Stimulated activated CD4-positive, alpha-beta T cell treated with anti-CD3 and anti-CD28 coated beads, Interleukin-15, amount 100 ng/mL, for 48 hours (primary cell): Measurements from ENCODE around the gene NXPH2.
"Not testable (repeated sequence)": the region's sequence is repeated elsewhere in the genome, so short reads cannot be mapped to it uniquely, and the experiment has no call there.

ENCODE experiments used
- DNase-seq, 2 donors: peaks; one replicate each; pipeline ENCODE4 v3.0.0-alpha.2; 2020; ENCODE audit warnings: low read depth in 2 of 2

Gene NXPH2

DNA sequence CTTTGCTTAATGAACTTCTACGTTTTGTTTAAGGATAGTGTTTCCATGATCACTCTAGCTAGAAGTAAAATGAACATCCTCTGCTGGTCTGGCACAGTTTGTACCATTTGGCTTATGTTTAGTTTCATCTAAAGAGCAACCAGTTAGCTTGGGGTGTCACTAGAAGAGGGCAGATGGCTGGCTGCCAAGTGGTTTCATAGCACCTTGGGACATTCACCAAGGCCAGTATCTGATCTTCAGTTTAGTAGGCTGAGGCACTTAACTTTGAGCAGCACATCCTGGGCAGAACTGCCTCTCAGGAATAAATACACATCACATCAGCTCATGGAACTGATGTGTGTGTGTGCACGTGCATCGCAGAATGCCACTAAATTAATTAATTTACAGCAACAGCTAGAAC lies 68.4 kb downstream of the NXPH2 start:
- DNase-seq = no peak

DNA sequence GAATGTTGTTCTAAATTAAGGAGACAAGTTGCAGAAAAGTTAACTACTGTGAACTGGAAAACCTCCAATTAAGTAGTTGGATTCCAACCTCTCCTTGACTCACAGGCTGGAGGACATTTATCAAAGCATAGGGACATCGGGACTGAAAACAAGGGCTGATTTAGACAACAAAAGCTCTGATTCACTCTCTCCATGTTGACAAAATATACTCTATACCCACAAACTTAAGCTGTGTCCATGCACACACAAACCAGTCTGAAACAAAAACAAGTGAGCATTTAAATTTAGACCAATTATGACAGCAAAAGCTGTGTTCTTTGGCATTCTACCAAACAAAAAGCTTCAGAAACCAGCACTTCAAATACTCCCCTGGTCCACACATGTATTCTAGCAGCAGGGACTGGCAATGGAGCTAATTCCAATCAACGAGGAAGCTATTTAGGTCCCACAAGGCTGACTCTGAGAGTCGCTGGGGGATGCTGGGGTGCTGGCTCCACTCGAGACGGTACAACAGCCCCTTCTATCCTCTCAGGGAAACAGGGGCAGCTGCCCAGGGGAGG lies 71.4 kb downstream of the NXPH2 start:
- no peak for DNase-seq

DNA sequence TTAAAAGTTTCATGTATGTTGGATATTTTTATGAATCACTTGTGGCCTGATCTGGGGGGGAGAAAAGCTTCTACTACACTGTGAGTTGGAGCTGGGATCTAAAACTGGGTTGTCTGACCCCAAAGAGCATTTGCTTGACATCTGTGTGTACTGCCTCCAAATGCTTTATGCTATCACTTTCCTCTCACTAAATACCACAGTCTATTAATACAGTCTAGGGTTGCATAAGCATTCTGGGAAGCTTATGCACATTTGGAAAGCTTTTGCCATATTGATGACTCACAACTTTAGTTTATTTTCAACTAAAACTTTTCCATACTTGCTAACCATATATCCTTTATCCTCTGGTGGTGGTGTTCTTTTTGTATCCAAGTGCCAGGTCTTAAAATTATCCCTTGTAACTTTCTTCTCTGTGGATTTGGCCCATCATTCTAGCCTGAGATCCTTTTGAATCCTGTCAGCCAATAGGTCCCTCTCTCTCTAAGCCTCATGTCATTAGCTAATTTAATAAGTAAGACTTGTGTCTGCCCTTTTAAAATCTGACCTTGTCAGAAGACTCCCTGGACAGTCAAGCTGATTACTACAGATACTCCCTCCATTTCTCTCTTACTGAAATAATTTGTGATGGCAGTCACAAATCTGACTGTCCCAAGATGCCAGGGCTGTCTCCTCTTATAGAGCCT lies 72.7 kb downstream of the NXPH2 start:
- no peak for DNase-seq

DNA sequence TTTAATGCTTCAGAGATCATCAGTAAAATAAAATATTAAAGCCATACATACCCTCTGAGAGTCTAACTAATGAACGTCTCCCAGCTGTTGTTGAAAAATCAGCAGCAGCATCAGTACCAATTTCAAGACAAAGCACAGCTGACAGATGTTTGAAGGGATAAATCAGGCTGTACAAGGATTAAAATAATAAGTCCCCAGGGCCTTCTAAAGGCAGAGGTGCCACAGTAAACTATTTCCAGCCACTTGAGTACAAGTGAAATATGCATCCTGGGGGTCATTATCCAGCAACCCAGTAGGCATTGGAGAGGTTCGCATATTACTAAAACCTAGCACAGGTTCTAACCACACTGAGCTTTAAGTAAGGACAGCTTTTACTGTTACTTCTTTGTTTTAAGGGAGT lies 76.9 kb downstream of the NXPH2 start:
- DNase-seq = no peak

DNA sequence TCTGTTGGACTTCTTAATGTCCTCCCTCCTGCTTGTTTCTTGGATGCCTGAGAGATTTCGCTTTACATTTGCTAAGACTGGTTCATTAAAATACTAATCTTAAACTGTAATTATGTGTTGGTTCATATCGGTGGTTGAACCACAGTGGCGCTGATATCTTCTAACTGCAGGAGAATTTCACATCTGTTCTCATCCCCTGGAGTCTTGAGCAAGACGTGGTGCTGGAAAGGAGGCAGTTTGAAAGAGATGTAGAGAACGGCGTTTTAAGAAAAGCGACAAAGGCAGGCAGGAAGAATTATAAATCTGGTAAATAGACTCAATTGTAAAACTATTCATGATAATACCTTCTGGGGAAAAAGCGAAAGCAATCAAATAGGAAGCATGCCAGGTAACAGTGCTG lies 79.5 kb downstream of the NXPH2 start:
- DNase-seq = no peak

DNA sequence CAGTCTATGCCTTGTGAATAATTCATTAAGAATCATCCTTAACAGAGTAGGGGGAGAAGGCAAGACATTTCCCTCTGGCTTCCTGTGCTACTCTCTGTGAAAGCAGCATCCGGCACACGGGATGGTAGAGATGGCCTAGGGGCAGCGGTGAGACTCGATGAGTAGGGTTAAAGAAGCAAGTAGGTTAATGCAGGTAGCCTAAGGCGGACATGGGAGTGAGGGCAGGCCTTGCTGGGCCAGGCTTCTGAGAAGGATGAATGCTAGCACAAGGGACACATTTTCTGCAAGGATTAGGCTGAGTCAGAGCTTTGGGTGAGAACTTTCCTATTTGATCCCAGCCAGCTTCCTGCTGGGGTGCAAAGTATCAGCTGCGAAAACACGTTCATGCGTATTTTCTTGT lies 80.8 kb downstream of the NXPH2 start:
- DNase-seq = no peak

DNA sequence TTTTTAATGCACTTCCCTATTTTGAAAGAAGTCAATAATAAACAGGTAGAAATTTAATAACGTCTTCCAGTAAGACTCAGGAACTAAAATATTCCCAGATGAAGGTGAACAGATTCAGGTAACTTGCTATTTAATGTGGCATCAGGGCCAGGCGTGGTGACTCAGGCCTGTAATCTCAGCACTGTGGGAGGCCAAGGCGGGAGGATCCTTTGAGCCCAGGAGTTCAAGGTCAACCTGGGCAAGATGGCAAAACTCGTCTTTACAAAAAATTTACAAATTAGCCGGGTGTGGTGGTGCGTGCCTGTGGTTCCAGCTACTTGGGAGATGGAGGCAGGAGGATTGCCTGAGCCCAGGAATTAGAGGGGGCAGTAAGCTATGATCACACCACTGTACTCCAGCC lies 81.8 kb downstream of the NXPH2 start:
- DNase-seq = no peak

DNA sequence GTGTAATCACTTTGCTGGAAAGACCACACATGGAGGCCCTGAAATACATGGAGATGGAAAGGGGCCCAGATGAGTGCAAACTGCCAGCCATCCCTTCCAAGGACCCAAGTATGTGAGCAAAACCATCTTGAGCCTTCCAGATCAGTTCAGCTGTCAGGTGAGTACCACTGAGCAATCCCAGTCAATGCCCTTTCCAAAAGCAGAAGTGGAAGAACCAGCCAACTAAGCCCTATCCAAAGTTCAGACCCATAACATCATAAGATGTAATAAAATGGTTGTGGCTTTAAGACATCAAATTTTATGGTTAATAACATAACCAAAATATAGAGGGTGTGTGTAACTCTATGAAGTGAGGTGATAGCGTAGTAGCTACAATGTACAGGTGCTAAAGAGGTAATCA lies 88.5 kb downstream of the NXPH2 start:
- no peak for DNase-seq

DNA sequence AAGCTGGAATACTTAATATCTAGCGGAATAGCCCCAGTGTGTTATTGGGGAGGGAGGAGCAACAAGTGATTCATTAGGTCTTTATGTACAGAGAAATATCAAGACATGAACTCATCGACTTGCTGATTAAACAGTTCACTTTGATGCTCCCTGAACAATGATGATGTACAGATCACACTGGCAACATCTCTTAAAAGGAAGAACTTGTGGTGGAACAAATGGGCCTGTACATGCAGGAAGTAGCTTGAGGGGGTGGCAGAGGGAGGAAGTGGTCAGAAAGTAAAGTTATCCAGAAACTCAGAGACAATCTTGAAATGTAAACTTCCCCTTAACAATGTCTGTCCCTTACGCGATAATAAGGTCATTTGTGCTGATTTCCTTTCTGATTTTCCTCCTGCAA lies 90.5 kb downstream of the NXPH2 start:
- DNase-seq = no peak

DNA sequence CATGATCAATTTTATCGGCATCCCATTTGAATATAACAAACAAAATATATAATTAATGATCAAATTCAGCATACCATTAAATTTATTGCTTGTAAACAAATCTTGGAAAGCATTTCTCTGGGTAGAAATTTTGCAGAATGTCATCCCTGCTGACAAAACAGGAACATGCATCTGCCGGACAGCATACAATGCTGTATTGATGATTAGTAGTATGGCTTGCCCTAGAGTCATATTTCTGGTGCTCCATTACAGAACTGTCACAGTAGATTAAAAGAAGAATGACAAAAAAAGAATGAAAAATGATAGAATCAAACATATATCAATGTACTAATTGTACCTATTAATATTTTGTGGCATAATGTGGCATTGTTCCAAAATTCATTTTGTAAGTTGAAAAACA lies 98.0 kb downstream of the NXPH2 start:
- no peak for DNase-seq

DNA sequence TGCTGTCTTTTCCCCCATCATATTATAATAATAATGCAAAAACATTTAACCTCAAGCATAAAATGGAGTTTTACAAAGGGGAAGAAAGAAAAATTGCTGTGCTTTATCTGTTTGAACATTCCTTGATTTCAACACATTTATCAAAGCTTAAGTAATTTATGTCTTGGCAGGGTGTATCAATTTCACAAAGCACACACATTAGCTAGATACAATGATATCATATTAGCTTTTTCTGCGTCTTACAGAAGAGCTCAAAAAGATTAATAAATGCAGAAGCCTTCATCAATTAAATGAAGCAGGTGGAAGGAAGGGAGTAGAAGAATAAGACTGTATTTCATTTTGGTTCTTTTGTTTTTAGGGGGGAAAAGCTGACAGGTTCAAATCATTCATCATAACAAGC lies 103.0 kb downstream of the NXPH2 start:
- DNase-seq = no peak

DNA sequence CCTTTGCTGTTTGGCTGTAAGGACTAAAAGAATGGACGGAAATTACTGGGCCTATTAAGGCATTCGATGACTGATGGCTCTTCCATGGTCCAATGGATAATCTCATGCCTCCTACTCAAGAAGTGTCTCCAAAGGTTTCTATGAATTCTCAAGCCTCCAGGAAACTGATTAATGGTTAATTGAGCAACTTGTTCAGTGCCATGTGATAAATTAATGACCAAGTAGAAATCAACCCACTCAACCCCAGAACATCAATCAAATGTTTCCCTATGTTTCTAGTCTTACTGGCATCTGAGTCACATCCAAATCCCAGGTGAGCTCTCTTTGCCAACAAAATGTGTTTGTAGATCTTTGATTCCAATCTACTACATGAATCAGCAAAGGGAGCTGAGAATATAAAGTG lies 103.6 kb downstream of the NXPH2 start:
- no peak for DNase-seq

DNA sequence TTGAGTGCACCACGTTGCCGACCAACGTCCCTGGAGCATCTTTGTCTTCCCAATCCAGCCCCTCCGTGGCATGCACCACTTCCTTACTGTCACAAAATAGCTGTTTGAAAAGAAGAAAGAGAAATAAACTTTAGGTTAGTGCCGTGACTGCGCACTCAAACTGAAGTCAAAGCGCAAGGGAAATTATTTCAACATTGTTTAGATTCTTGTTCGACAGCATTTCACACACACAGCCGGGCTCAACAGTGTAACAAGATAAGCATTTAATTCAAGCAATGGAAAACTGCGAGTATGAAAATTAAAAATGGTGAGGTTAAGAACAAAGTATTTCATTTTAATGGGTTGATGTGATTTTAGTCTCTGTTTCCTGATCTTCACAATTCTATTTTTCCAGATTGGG lies 108.6 kb downstream of the NXPH2 start:
- no peak for DNase-seq

DNA sequence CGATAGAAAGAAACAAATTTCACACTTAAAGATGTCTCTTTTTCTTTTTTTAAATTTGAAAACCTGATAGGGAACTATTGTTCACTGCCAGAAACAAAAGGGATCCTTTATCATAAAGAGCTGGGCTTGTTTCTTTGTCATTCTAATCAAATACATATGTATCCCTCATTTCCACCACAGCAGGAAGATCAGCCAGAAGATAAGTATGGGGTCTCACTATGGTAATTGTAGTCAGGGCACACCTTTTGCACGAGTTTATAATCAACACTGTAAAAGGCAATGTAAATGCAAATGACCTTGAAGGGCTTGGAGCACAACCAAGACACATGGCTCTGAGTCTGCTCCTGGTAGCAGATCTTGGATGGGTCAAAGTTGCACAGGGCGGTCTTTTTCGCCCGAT lies 109.5 kb downstream of the NXPH2 start:
- no peak for DNase-seq

DNA sequence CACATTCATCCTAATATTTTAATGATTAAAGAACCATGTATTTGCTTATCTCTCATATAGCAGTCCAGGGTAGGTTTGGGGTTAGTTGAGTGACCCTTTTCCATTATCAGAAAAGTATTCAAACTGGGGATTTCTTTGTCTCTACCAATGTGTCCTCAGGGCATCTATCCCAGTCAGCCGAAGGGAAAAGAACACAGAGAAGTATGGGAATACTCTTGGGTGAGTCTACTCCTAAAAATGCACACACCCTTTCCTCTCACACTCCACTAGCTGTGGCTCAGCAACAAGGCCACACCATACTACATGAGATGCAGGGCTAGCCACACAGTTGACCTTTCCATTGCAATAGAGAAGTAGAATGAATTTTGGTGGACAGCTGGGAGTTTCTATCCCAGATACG lies 114.3 kb downstream of the NXPH2 start:
- DNase-seq = no peak

DNA sequence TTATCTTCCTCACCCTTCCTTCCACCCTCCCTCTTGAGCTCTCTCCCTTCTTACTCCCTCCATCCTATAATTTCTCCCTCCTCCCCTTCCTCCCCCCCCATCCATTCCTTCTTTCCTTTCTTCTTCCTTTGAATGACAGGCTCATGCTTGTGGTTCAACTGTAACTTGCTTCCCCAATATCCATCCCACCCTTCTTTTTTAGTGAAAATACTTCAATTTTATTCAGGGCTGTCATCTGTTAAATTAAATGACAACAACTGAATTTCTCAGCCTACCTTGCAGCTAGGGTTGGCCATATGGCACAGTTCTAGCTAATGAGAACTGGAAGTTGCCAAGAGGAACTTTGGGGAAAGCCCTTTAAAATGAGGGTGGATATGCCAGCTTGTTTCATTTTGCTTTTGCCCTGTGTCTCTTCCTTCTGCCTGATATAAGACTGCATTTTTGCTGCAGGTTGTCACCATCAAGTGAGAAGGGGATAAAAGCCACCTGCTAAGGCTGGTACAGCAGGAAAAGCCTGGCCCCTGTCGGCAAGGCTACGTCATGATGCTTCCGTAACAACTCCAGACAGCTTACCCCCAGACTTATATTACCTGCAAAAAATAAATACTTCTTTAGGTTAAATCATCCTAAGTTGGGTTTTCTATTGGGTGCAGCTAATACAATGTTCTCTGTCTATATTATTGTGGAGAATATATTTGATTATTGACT lies 121.8 kb downstream of the NXPH2 start:
- DNase-seq = no peak

DNA sequence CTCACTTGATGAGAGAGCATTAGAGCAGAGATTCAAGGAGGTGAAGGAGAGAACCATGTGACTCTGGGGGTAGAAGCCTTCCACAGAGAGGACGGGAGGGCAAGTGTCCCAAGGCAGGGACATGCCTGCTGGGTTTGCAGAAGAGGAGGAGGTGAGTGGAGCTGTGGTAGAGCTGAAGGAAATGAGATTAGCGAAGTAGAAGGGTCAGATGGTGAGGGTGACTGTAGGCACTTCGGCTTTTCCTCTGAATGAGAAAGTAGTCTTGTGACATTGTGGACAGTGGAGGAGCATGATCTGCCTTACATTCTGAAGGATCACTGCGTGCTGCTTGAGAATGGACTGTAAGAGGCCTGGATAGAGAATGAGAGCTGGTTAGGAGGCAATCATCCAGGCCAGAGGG lies 126.0 kb downstream of the NXPH2 start:
- DNase-seq = no peak

DNA sequence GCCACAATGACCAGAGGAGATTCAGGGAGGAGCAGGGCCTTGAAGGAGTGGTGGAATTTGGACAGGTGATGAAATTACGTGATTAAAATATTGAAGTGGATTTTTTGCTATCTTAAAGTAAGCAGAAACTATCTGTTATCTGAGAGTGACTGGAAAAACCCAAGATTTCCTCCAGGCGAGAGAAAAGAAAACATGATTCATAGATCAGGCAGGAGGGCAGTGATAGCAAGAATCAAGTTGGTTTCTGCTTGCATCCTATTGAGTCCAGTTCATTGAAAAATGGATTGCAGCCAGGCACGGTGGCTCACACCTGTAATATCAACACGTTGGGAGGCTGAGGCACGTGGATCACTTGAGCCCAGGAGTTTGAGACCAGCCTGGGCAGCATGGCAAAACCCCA lies 127.8 kb downstream of the NXPH2 start:
- no peak for DNase-seq

DNA sequence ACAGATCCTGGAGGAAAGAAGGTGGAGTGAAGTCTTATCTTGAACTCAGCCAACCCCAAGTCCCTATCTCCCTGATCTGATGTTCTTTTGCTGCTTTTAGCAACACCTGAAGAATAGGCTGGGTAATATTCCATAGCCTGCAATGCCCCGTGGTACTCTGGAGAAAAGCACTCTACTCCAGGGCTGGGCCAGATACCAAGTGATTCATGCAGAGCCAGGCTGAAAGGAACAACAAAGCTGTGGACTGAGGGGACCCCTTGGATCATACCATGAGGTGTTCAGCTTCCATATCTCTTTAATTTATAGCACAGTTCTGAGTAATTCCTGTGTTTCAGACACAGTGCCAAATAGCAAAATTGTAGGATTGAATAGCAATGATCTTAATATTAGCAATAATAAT lies 130.6 kb downstream of the NXPH2 start:
- no peak for DNase-seq

DNA sequence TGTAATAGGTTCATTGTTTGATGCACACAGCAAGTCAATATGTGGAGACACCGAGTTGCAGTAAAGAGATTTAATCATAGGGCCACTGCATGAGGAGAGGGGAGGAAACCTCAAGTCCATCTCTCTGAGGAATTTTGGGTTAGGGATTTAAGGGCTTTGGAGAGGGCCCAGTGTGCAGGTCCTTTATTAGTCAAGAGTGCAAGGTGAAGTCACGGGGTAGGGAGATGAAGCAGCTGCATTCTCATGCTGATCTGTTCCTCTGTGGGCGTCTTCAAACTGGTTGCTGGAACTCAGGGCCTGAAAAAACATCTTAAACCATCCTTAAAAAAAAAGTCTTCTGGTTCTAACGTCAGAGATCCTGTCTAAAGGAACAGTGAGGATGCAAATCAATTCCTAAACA lies 131.6 kb downstream of the NXPH2 start:
- DNase-seq = no peak

DNA sequence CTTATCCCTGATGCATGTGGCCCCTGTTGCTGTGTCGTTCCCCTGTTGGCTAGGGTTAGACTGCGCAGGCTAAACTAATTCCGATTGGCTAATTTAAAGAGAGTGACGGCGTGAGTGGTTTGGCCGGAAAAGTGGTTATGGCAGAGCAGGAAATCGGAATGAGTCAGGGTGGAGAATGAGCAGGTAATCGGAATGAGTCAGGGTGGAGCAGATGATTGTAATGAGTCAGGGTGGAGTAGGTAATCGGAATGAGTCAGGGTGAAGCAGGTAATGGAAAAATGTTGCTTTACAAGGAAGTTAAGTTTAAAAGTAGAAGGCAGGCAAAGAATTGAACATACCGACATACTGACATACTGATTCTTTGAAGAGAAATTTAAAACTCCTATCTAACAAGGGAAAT lies 135.4 kb downstream of the NXPH2 start:
- DNase-seq = not testable (repeated sequence)

DNA sequence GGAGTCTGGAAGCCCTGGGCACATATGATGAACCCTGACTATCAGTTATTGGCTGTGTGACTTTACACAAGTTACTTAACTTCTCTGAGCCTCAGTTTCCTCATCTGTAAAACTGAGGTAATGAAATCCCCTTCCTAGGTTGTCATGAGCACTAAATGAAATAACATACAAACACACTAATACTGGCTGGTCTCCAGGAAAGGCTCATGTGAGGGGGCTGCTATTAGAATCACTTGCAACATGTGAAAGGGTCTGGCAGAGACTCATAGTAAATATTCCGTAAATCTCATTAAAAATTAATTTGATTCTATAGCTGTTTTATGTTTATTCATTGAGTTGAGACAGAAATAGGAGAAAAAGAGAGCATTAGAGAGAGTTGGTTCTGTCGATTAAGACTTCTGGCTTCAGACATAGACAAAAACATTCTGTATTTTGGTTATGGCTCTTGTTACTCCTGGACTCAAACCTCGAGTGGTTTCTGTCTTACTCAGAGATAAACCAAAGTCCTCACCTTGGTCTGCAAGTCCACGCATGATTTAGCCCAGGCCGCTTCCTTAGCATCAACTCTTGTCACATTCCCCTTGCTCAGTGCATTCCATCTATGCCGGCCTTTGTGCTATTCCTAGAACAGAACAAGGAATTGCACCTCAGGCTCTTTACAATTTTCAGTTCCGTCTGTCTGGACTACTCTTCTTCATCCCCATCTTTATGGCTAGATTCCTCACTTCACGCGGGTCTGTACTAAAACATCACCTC lies 139.1 kb downstream of the NXPH2 start:
- DNase-seq = no peak

DNA sequence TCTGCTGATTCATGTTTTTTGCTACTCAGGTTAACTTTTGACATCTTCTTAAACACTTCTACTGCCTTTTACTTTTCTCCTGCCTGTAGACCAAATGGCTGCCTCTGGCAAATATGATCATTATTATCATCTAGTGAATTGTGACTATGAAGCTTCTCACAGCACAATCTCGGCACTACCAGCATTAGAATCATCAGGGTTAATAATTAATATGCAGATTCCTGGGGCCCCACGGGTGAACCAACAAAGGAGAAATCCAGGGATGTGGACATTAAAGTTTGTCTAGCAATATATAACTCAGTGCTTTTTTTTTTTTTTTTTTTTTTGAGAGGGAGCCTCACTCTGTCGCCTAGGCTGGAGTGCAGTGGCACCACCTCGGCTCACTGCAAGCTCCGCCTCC lies 142.5 kb downstream of the NXPH2 start:
- DNase-seq = no peak
